ENCODE measurements around the gene MYRFL.

DNA sequence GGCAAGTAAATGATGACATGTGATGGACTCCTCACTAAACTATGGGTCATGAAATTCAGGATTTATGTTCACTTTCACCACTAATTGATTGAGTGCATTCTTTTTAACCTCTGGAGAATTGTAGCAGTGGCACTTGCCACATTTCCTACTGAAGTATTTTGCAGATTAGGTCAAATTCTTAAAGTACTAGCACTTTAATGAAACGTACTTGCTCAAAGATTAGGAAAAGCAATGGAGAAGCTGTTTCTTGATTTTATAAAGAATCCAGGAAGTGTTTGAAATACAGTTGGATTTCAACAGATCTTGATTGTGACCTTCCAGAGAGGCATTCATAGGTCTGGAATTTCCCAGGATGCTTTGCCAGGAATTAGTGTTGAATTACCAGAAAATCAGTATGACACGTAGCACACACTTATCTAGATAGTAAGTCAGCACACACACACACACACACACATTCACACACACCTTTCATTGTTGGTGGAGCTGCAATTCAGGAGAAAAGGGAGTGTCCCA is 162.6 kb downstream of the MYRFL start:
- TF ChIP-seq, protein P1, sequence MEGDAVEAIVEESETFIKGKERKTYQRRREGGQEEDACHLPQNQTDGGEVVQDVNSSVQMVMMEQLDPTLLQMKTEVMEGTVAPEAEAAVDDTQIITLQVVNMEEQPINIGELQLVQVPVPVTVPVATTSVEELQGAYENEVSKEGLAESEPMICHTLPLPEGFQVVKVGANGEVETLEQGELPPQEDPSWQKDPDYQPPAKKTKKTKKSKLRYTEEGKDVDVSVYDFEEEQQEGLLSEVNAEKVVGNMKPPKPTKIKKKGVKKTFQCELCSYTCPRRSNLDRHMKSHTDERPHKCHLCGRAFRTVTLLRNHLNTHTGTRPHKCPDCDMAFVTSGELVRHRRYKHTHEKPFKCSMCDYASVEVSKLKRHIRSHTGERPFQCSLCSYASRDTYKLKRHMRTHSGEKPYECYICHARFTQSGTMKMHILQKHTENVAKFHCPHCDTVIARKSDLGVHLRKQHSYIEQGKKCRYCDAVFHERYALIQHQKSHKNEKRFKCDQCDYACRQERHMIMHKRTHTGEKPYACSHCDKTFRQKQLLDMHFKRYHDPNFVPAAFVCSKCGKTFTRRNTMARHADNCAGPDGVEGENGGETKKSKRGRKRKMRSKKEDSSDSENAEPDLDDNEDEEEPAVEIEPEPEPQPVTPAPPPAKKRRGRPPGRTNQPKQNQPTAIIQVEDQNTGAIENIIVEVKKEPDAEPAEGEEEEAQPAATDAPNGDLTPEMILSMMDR (IDR thresholded peaks at IDR 0.05 in 8 of 11, conservative IDR thresholded peaks at IDR 0.05 in 3 of 11): no peak
- TF ChIP-seq POLR2A (IDR thresholded peaks at IDR 0.05): no peak
- TF ChIP-seq POLR2AphosphoS5 (IDR thresholded peaks at IDR 0.05): no peak

Measured in spleen (tissue), 7 donors.